Measurements from ENCODE around the gene VAC14.

The VAC14 gene

DNA sequence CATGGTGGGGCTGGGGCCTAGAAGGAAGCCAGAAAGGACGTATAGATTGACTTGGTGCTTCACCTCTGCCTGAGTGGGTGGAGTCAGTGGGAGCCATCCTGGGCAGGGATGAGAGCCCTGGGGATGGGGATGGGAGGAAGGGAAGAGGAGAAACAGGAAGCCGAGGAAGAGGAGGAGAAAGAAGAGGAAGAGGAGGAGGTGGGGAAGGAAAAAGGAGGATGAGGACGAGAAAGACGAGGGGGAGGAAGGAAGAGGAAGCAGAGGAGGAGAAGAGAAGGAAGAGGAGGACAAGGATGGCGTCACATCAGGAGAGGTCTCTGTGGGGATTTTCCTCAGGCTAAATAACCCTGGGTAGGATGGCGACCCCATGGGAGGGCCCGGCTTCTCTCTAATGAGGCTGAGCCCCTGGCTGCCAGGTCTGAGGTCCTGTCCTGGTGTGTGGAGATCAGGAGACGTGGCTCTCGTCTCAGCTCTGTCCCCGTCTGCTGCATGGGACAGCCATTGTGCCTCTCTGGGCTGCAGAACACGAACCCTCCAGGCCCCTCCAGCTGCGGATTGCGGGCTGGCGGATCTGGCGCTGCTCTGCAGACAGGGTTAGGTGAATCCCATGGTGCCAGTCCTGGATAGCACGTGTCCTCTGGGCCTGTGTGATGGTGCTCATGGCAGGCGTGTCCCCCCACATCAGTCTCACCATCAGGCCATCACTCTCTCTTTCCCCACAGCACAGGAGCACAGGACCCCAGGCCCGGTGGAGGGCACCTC is 79.6 kb downstream of the VAC14 start:
- no peak for TF ChIP-seq CTCF (IDR thresholded peaks at IDR 0.05)

GRCh38 chr16:70720425-70721201 is 80.3 kb downstream of the VAC14 start:
- TF ChIP-seq CTCF (IDR thresholded peaks at IDR 0.05), result no peak

DNA sequence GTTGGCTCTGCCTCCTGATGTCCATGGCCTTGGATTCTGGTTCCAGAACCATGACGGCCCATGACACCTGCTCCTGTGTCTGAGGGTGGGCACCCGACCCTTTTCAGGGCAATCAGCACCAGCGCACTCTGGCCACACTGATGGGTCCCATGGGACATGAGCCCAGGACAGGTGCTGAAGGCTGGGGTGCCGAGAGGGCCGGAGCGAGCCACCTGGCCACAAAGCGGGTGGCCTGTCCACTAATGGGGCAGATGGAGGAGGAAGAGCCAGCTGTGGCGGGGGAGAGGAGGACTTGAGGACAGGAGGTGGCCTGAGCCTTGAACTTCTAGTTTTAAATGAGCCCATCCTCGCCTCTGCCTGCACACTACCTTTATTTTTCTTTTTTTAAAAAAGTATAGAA is 83.9 kb downstream of the VAC14 start:
- TF ChIP-seq CTCF (IDR thresholded peaks at IDR 0.05), result no peak

DNA sequence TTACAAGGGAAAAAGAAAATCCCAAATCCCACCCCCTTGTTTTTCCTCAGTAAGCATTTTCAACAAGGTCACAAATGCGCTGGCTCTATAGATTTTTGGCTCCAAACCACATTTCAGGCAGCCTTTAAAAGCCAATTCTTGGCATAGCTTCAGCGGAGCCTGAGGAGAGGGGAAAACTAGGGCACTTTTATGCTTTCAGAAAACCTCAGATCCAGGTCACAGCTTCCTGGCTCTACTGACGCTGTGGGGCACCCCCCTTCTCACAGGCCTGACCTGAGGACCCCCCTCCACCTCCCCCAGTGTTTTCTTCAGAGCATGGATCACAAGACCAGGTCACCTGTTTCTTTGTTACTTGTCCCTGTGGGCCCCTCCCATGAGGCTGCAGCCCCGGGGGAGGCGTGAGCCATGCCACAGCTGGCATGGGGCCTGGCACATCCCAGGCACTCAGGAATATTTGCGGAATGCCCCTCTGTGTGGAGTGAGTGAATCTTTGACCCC is 85.0 kb downstream of the VAC14 start:
- TF ChIP-seq CTCF (IDR thresholded peaks at IDR 0.05), result no peak

DNA sequence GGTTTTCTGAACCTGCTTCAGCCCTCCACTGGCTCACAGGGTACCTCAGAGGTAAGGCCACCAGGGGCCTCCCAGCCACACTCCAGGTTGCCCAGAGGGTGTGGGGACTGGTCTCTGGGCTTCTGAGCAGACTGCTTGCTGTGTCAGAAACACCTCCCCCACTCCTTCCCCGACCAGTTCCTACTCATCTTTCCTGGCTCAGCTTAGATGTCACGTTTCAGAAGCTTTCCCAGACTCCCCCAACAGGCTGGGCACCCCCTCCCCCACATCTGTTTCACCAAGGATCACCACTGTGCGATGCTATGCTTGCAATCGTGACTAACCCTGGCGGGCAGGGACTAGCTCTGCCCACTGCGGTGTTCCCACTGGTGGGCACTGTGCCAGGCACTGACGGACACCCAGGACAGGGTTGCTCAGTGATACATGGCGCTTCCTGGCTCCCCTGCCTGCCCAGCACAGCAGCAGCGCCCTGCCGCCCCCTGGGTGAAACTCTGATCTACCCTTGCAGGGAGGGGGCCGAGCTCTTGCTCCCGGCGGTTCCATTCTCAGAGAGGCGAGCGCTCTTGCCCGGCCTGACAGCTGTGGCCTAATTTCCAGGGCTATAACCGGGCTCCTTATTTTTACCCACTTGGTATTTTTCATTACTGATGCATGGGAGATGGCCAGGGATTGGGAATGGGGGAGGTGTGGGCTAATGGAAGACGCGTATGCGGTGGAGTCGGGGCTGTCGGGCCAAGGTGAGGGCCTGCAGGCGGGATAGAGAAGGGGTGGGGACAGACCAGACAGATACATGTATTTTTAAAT is 85.7 kb downstream of the VAC14 start:
- no peak for TF ChIP-seq CTCF (IDR thresholded peaks at IDR 0.05)

GRCh38 chr16:70714581-70715054 is 86.3 kb downstream of the VAC14 start:
- TF ChIP-seq CTCF (IDR thresholded peaks at IDR 0.05), result no peak

DNA sequence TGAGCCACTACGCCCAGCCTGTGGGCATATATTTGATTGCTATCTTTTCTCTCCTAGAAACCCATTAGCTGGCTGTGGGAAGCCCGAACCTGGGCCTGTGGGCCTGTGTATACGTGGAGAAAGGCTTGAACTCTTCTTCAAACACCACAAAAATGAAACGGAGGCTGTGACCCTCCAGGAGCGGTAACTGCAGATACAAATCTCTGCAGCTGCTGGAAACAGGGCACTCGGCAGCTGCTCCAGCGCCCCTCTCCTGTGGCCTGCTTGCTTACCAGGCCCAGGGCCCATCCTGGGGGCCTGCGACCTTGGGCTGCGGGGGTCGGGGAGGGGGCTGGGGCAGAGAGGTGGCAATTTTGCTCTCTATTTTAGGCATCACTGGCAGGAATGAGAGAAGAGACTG is 87.1 kb downstream of the VAC14 start:
- no peak for TF ChIP-seq CTCF (IDR thresholded peaks at IDR 0.05)
